Ishikawa (cell line): ENCODE data around the gene AGAP1.

Experiments used
- CEBPB ChIP-seq: IDR thresholded peaks from 2 replicates; pipeline ENCODE4 v1.6.1; 2012
- CREB1 ChIP-seq: IDR thresholded peaks from 2 replicates; pipeline ENCODE4 v1.6.1; 2012; ENCODE audit warnings: low read depth
- EGR1 ChIP-seq: IDR thresholded peaks from 2 replicates; pipeline ENCODE4 v1.6.1; 2012
- EP300 ChIP-seq: IDR thresholded peaks from 2 replicates; pipeline ENCODE4 v1.6.1; 2012; ENCODE audit warnings: borderline replicate concordance
- FOXM1 ChIP-seq: IDR thresholded peaks from 2 replicates; pipeline ENCODE4 v1.6.1; 2012; ENCODE audit warnings: low read depth, borderline replicate concordance
- MAX ChIP-seq: IDR thresholded peaks from 2 replicates; pipeline ENCODE4 v1.6.1; 2012
- NFIC ChIP-seq: IDR thresholded peaks from 2 replicates; pipeline ENCODE4 v1.6.1; 2012
- RAD21 ChIP-seq: IDR thresholded peaks from 2 replicates; pipeline ENCODE4 v1.6.1; 2012; ENCODE audit warnings: low read depth
- REST ChIP-seq: IDR thresholded peaks from 2 replicates; pipeline ENCODE4 v1.6.1; 2012; ENCODE audit warnings: low read depth, mild to moderate bottlenecking
- TAF1 ChIP-seq: IDR thresholded peaks from 2 replicates; pipeline ENCODE4 v1.6.1; 2012; ENCODE audit warnings: low read depth, mild to moderate bottlenecking
- TCF12 ChIP-seq: IDR thresholded peaks from 2 replicates; pipeline ENCODE4 v1.6.1; 2012; ENCODE audit warnings: low read depth
- TEAD4 ChIP-seq: IDR thresholded peaks from 2 replicates; pipeline ENCODE4 v1.6.1; 2012
- USF1 ChIP-seq: IDR thresholded peaks from 2 replicates; pipeline ENCODE4 v1.6.1; 2012
- YY1 ChIP-seq: IDR thresholded peaks from 2 replicates; pipeline ENCODE4 v1.6.1; 2012; ENCODE audit warnings: low read depth
- ZBTB7A ChIP-seq: IDR thresholded peaks from 2 replicates; pipeline ENCODE4 v1.6.1; 2012; ENCODE audit warnings: low read depth

Gene AGAP1

GRCh38 chr2:235908826-235909225, 415.0 kb downstream of the AGAP1 start:
- TF ChIP-seq MAX (no peak), CREB1 (no peak)

- TF ChIP-seq RAD21: no peak
- no peak for TF ChIP-seq TCF12
- TF ChIP-seq USF1: no peak
- TF ChIP-seq EGR1: no peak
- TF ChIP-seq YY1: no peak
- TF ChIP-seq ZBTB7A: no peak
- no peak for TF ChIP-seq REST
- no peak for TF ChIP-seq CEBPB
Observed at GRCh38 chr2:235909358-235909757, 415.5 kb downstream of the AGAP1 start.

GRCh38 chr2:235910067-235910466, 416.2 kb downstream of the AGAP1 start:
- TF ChIP-seq CEBPB (no peak), TEAD4 (no peak), REST (no peak), CREB1 (no peak), FOXM1 (no peak), YY1 (no peak), TCF12 (no peak), EP300 (no peak), MAX (no peak), TAF1 (no peak), EGR1 (no peak), ZBTB7A (no peak), USF1 (no peak), NFIC (no peak), RAD21 (no peak)

GRCh38 chr2:235911125-235911524, 417.3 kb downstream of the AGAP1 start:
- TF ChIP-seq TEAD4 (no peak), RAD21 (no peak)

- TF ChIP-seq TCF12: no peak
- TF ChIP-seq REST: no peak
- no peak for TF ChIP-seq MAX
- TF ChIP-seq CREB1: no peak
- no peak for TF ChIP-seq RAD21
- no peak for TF ChIP-seq EGR1
- no peak for TF ChIP-seq NFIC
- no peak for TF ChIP-seq TEAD4
- TF ChIP-seq EP300: no peak
- no peak for TF ChIP-seq YY1
Observed at GRCh38 chr2:235911633-235912233, 417.9 kb downstream of the AGAP1 start.
